Measurements from ENCODE around the gene MAX.

GRCh38 chr14:65084554-65085505, 17.5 kb downstream of the MAX start:
- TF ChIP-seq CTCF (IDR thresholded peaks at IDR 0.05) (no peak), POLR2A (IDR thresholded peaks at IDR 0.05) (no peak), POLR2AphosphoS5 (IDR thresholded peaks at IDR 0.05) (no peak), EP300 (IDR thresholded peaks at IDR 0.05) (no peak)

All from stomach (tissue), 4 donors.